Measurements from ENCODE around the gene USHBP1. TPM values are rescaled to one million over a fixed set of nuclear protein-coding genes. Genes with fewer than 3 reads are reported as not detected.
A peak's percentile ranks its signal among the peaks of the same experiment; 100 is the strongest.

USHBP1 gene
- polyA plus RNA-seq, 6 donors from 2014 or later = not detected

DNA sequence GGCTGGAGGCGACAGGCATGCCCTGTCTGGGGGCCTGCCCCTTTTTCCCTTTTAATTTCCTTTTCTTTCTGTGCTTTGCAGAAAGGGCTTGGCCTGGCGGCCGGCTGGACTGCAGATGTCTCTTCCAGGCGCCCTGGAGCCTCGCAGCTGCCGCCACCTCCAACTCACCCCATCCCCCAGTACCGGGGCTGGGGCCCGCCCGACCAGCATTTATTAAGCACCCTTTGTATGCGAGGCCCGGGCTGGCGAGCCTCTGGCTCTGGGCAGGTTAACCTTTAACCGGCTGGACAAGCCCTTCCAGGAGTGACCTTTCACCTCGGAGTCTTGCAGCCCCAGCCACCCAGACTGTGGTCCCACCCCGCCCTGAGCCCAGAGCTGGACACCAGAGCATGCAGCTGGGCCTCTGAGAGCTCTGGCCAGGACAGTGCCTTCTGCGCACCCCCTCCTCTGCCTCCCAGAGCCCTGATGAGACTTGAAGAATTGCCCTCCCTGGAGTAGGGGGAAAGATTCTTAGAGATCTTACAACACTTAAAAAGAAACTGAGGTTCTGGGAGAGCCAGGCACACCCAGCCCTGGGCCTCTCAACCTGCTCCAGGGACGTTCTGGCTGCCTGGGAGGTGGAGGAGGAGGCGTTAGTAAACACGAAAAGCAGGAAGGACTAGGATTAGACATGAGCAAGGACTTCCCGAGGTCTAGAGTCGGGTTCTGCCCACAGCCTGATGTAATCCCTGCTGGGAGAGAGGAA, 17.7 kb downstream of the USHBP1 start:
- no peak for ATAC-seq (ENCODE audit: low read depth in 2 of 2)
- peak overlapping the region in 2 of 6 donors; percentile 92 to 98 for H3K27ac Mint-ChIP-seq
- H3K4me1 Mint-ChIP-seq = peaks cover 16 to 29% (median 27%) of the 10 kb centered on the region in 3 donors
- H3K36me3 Mint-ChIP-seq = no peaks in the 10 kb centered on the region
- H3K9me3 Mint-ChIP-seq = no peaks in the 10 kb centered on the region
- H3K27me3 Mint-ChIP-seq = no peaks in the 10 kb centered on the region
- DNase-seq = no peak
- peak overlapping the region; percentile 81 to 98 (median 95) for H3K4me3 Mint-ChIP-seq

DNA sequence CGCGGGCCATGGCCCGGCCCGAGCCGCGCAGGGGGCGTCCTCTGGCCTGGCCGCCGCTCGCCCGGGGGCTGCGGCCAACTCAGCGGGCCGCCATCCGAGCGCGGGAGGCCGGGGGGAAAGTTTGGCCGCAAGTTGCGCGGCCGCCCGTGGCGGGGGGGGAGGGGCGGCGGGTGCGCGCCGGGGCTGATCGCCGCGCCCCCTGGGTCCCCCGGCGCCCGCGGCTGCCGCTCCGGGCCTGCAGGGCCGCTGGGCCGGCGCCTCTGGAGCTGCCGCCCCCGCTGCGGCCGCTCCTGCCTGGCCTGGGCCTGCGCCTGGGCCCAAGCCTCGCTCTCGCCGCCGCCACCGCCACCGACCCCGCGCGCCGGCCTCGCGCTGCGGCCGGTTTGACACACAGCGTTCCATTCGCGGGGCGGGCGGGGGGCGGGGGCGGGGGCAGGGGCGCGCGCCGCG, 19.0 kb downstream of the USHBP1 start, which contains the start of gene NR2F6:
TSS of gene NR2F6 (minus strand) at position 385 of the 450 bp plus-strand sequence. CDS start 699 bp downstream, outside the sequence.
- ATAC-seq (ENCODE audit: low read depth in 2 of 2) (peak; percentile 24 to 25), DNase-seq (no peak)
- no peaks in the 10 kb centered on the region for H3K27me3 Mint-ChIP-seq
- no peaks in the 10 kb centered on the region for H3K9me3 Mint-ChIP-seq
- peak within 1 kb of the TSS; percentile 63 to 98 (median 92) for H3K27ac Mint-ChIP-seq
- H3K4me3 Mint-ChIP-seq = peak within 1 kb of the TSS; percentile 81 to 98 (median 95)
- no peaks in the 10 kb centered on the region for H3K36me3 Mint-ChIP-seq
- peaks cover 16 to 32% (median 27%) of the 10 kb centered on the region in 3 donors for H3K4me1 Mint-ChIP-seq

DNA sequence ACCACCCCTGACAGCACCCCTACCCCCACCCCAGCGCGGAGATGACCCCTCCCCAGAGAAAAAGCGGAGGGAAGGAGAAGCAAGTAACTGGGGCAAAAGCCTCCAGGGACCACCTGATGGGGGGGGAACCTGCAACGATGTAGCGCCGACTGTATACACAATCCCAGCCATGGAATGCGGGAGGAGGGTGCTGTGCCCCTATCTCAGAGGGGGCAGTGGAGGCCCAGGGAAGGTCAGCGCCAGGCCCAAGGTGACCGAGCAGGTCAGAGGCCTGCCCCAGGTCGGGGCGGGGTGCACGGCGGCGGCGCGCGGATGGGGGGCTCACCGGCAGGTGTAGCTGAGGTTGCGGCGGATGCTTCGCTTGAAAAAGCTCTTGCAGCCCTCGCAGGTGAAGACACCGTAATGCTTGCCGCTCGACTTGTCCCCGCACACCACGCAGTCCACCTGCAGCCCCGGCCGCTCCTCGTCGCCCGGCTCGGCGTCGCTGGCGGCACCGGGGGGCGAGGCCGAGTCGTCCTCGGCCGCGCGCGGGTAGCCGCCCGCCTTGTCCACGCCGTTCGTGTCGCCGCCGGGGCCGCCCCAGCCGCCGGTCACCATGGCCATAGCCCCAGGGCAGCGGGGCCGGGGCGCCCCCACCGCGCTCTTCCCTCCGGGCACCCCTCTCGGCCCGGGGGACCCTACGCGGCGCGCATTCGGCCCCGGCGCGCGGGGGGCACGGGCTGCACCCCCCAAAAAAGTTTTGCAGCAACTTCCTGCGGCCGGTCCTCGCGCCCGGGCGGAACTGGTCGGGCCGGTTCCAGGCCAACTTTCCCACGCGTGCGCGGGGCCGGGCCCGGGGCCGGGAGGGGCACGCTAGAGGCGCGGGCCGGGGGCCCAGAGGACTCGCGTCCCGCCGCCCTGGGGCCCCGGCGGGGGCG, 19.7 kb downstream of the USHBP1 start:
- DNase-seq (no peak), ATAC-seq (ENCODE audit: low read depth in 2 of 2) (peak in 1 of 2 donors; percentile 3)
- Mint-ChIP-seq H3K9me3 (no peaks in the 10 kb centered on the region), H3K4me3 (peak overlapping the region; percentile 37 to 80 (median 68)), H3K36me3 (no peaks in the 10 kb centered on the region), H3K4me1 (peaks cover 16 to 32% (median 23%) of the 10 kb centered on the region in 3 donors), H3K27me3 (no peaks in the 10 kb centered on the region), H3K27ac (peak overlapping the region in 3 of 6 donors; percentile 44 to 74 (median 54))

DNA sequence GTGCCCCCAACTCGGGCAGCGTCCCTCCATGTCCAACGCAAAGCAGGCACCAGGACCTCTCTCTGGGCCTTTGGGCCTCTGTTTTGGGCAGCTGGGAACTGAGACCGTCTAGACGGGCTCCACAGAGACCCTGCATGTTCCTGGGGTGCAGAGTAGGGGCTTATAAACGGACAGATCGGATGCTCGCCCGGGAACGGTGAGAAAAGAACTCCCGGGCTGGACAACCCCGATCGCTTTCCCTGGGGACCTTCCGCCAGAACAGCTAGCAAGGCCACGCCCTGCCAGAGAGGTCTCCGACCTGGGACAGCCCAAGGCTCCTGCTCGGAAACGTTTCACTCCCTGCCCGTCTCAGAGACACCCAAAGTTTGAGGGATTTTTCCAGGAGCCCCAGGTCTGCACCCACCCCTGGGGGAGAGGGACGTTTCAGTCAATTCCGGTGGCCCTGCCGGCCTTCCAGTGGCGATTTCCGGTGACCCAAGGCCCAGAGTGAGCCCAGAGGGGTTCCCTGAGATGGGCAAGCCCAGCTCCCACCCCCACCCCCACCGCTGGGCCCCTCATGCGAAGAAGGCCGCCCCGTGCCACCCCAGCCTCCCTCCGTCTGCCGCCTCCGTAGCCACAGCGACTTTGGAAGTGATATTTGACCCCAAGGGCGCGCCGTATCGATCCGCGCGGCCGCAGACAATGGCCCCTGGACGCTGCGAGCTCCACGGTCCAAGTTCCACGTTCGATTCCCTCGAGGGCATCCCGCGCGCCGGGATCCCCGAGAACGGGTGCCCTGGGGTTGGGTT, 20.5 kb downstream of the USHBP1 start:
- no peaks in the 10 kb centered on the region for H3K9me3 Mint-ChIP-seq
- ATAC-seq (ENCODE audit: low read depth in 2 of 2) = no peak
- no peaks in the 10 kb centered on the region for H3K36me3 Mint-ChIP-seq
- no peak for DNase-seq
- peak overlapping the region; percentile 44 to 80 (median 68) for H3K4me3 Mint-ChIP-seq
- H3K4me1 Mint-ChIP-seq = peaks cover 16 to 32% (median 21%) of the 10 kb centered on the region in 3 donors
- peak overlapping the region in 4 of 6 donors; percentile 20 to 74 (median 49) for H3K27ac Mint-ChIP-seq
- no peaks in the 10 kb centered on the region for H3K27me3 Mint-ChIP-seq

DNA sequence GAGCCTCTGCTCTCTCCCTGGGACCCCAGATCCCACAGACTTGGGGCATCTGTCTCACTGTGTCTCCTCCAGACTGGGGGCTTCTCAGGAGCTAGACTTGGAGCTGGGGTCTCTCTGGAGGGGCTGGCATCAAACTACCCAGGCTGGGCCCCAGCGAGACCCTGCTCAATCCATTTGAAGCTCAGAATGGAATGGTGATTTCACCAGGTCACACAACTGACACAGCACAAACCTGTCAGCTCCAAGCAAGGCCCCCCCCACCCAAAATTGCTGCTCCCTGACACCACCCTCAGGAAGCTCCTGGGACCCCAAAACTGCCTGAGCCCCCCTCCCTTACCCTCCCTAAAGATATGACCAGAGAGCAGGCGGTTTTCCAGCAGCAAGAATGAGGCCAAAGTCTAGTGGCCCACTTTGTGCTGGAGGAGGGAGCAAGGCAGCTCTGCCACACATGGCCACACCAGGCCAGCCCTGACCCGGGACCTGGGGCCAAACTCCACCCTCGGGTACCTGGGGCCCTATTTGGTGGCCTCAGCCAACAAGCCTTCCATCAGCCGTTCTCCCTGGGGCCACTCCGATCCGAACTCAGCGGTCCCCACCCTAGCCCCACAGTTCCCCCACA, 21.2 kb downstream of the USHBP1 start:
- H3K4me3 Mint-ChIP-seq = peak overlapping the region in 6 of 8 donors; percentile 5 to 82 (median 64)
- no peak for DNase-seq
- no peaks in the 10 kb centered on the region for H3K36me3 Mint-ChIP-seq
- no peaks in the 10 kb centered on the region for H3K9me3 Mint-ChIP-seq
- peaks cover 16 to 32% (median 21%) of the 10 kb centered on the region in 3 donors for H3K4me1 Mint-ChIP-seq
- no peak for ATAC-seq (ENCODE audit: low read depth in 2 of 2)
- H3K27ac Mint-ChIP-seq = peak overlapping the region in 5 of 6 donors; percentile 20 to 75 (median 51)
- no peaks in the 10 kb centered on the region for H3K27me3 Mint-ChIP-seq

DNA sequence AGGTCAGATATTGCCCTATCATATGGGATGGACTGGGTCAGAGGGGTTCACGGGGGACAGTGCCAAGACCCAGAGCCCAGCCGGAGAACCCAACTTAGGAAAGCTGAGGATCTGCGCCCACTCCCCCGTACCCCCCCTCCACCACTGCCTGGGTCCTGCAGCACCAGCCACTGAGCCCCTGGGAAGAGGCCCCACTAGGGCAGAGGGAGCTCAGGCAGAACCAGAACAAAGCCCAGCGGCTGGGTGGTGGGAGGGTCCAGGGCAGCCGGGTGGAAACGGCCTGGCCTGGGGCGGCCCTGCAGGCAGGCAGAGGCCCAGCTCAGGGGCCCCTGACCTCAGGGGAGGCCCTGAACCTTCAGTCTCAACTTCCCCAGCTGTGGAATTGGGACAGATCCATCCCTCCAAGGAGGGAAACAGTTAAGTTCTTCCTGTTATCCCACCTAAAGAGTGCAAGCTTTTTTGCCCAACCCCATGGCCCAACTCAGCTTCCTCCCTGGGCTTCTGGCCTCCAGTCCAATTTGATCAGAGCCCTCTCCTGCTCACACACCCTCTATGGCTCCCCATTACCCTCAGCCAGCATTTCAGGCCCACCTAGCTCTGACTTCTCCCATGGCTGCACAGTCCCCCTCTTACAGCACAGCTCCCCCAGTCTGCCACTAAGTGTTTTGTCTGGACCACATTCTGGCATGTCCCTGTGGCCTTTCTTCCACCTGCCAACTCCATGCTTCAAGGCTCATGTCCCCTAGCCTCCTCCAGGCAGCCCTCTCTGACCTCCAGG, 21.9 kb downstream of the USHBP1 start:
- Mint-ChIP-seq H3K9me3 (no peaks in the 10 kb centered on the region), H3K4me3 (peak overlapping the region in 5 of 8 donors; percentile 4 to 82 (median 47)), H3K36me3 (no peaks in the 10 kb centered on the region), H3K27ac (peak overlapping the region in 3 of 6 donors; percentile 51 to 75 (median 62)), H3K27me3 (no peaks in the 10 kb centered on the region), H3K4me1 (peaks cover 16 to 32% (median 21%) of the 10 kb centered on the region in 3 donors)
- DNase-seq (no peak), ATAC-seq (ENCODE audit: low read depth in 2 of 2) (no peak)

DNA sequence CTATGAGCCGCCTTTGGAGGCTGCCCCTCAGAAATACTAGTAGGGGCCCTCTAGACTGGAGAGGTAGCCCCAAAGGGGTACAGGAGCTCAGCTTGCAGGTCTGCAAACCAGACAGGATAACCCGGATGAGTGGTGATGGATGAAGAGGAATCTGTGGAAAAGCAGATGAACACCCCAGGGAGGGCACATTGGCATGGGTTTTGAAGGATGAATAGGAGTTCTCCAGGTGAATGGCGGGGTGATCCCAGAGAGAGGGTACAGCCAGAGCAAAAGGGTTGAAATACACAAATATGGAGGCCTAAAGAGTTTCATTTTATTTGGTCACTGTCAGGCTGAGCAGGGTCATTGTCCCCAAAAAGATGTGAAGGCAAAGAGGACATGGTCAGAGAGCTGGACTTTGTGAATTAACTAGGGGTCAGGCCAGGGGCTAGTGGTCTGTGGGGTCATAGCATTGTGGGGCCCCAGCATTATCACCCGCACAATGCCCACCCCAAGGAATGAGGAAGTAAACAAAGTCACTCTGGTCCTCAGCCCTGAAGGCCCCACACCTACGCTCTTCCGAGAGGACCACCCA, 23.6 kb downstream of the USHBP1 start:
- ATAC-seq (ENCODE audit: low read depth in 2 of 2) (no peak), DNase-seq (no peak)
- peak overlapping the region in 2 of 8 donors; percentile 59 to 75 for H3K4me3 Mint-ChIP-seq
- H3K4me1 Mint-ChIP-seq = peaks cover 6 to 22% (median 7%) of the 10 kb centered on the region in 3 donors
- peak overlapping the region in 2 of 6 donors; percentile 9 to 70 for H3K27ac Mint-ChIP-seq
- H3K9me3 Mint-ChIP-seq = no peaks in the 10 kb centered on the region
- no peaks in the 10 kb centered on the region for H3K36me3 Mint-ChIP-seq
- H3K27me3 Mint-ChIP-seq = no peaks in the 10 kb centered on the region

DNA sequence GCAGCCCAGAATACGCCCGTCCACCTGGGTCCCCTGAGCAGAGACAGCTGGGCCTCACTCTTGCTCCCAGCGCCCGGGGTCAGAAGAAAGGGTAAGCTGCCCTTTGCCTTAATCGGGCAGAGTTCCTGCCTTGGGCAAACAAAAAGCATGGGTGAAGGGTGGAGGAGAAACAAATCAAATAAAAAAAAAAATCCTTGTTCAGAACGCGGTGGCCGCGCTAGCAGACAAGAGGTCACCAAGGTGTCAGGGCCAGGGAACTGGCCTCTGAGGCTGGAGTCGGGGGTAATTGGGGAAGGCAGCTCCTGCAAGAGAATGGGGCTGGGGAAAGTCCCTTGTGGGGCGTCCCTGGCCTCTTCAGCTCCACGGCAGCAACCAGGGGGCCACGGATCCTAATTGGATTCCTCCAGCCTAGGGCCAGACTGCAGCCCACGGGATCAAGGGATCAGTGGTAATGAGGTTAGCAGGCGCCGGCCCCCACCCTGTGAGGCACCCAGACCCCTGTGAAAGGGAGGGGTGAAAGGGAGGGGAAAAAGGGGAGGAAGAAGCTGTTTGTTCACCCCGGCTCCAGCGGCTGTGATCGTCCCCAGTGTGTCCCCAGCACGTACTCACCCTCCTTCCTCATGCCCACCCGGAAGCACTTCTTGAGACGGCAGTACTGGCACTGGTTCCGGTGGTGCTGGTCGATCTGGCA, 24.3 kb downstream of the USHBP1 start:
- ATAC-seq (ENCODE audit: low read depth in 2 of 2) (no peak), DNase-seq (no peak)
- H3K27ac Mint-ChIP-seq = peak overlapping the region in 2 of 6 donors; percentile 51 to 70
- peaks cover 6 to 22% (median 8%) of the 10 kb centered on the region in 3 donors for H3K4me1 Mint-ChIP-seq
- no peaks in the 10 kb centered on the region for H3K27me3 Mint-ChIP-seq
- H3K36me3 Mint-ChIP-seq = no peaks in the 10 kb centered on the region
- H3K9me3 Mint-ChIP-seq = no peaks in the 10 kb centered on the region
- H3K4me3 Mint-ChIP-seq = peak overlapping the region in 2 of 8 donors; percentile 30 to 52

DNA sequence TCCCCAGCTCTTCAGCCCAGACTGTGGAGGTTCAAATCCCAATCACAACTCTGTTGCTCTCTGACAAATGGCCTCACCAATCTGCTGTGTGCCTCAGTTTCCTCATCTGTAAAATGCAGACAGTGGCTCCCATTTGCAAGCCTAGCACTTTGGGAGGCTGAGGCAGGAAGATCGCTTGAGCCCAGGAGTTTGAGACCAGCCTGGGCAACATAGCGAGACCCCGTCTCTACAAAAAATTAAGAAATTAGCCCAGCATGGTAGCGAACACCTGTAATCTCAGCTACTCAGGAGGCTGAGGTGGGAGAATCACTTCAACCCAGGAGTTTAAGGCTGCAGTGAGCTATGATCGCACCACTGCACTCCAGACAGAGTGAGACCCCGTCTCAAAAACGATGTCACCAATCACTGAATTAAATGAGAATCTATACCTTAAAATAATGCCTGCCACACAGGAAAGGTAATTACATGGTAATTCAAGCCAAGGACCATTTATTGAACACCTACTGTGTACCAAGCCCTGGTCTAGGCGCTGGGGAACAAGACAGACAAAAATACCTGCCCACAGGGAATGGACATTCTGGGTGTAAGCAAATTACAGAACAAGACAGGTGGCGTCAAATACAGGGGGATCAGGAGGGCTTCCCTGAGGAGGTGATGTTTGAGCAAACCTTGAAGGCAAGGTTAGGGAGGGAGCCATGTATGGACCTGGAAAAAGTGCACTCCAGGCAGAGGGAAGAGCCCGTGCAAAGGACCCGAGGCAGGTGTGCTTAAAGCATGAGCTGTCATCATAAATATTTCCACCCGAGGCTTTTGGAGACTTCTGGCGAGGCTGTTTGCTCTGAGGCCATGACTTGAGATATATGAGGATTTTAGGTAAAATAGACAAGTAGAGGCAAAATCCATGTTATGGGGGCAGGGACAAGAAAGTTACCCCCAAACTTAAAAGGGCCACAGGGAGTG, 26.5 kb downstream of the USHBP1 start:
- Mint-ChIP-seq H3K4me3 (peak overlapping the region in 6 of 8 donors; percentile 26 to 84 (median 62)), H3K27ac (peak overlapping the region in 1 of 6 donors; percentile 74), H3K27me3 (no peaks in the 10 kb centered on the region), H3K36me3 (no peaks in the 10 kb centered on the region), H3K4me1 (peaks cover 7 to 18% (median 15%) of the 10 kb centered on the region in 3 donors), H3K9me3 (no peaks in the 10 kb centered on the region)
- DNase-seq = no peak
- no peak for ATAC-seq (ENCODE audit: low read depth in 2 of 2)

DNA sequence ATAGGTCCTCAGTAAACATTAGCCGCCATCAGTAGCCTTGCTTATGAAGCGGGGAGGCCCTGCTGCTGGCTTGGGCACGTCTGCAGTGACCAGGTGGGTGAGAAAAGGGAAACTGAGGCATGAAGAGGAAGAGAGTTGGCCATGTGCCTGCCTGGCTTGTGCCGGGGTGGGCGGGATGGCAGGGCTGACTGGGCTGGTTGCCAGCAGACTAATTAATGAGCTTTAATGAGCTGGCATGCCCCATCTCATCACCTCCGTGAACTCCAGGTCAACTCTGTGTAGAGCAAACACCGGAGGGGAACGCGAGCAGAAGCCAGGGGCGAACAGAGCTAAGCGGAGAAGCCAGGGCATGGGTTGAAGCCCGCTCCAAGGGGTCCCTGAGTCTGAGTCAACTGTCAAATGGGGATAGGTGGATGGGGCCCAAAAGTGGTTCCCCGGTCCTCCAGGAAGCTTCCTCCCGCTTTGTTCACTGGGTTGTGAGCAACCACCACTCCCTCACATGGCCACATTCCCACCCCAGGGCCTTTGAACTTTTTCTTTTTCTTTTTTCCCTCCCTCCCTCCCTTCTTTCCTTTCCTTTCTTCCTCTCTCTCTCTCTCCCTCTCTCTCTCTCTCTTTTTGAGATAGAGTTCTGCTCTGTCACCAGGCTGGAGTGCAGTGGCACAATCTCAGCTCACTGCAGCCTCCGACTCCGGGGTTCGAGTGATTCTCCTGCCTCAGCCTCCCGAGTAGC, 27.6 kb downstream of the USHBP1 start:
- no peak for ATAC-seq (ENCODE audit: low read depth in 2 of 2)
- Mint-ChIP-seq H3K27me3 (no peaks in the 10 kb centered on the region), H3K27ac (peak overlapping the region in 1 of 6 donors; percentile 61), H3K36me3 (no peaks in the 10 kb centered on the region), H3K4me3 (peak overlapping the region in 5 of 8 donors; percentile 12 to 84 (median 69)), H3K9me3 (no peaks in the 10 kb centered on the region), H3K4me1 (peaks cover 3 to 11% (median 10%) of the 10 kb centered on the region in 3 donors)
- no peak for DNase-seq
